ENCODE data around the gene ZKSCAN3.

The ZKSCAN3 gene

DNA sequence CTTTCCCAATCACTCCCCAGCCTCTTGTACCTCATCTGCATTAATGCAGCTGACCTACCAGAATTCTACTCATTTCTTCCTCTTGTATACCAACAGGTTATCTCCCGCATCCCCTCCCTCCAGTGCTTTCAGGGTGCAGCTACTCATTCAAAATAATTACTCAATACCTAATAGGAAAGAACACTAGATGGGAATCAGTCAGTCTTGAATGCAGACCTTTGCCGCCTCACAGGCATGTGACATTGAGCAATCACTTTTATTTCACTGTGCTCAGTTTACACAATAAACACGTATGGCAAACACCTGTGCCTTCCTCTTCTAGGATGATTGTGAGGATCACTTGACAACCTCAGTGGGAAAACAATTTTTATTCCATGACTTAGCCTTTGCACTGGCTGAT is 27.1 kb upstream of the ZKSCAN3 start:
- DNase-seq (ENCODE audit: low read depth), result no peak
- TF ChIP-seq CTCF (IDR thresholded peaks at IDR 0.05; ENCODE audit: control insufficient read depth, insufficient read depth, low read depth, low read length, missing control alignments), result no peak
- H3K4me3 ChIP-seq (ENCODE audit: control insufficient read depth, low read depth, low read length), result no peak overlapping the region

GRCh38 chr6:28323813-28324424 is 25.8 kb upstream of the ZKSCAN3 start:
- TF ChIP-seq CTCF (IDR thresholded peaks at IDR 0.05; ENCODE audit: control insufficient read depth, insufficient read depth, low read depth, low read length, missing control alignments), result no peak
- no peak for DNase-seq (ENCODE audit: low read depth)
- no peak overlapping the region for H3K4me3 ChIP-seq (ENCODE audit: control insufficient read depth, low read depth, low read length)

DNA sequence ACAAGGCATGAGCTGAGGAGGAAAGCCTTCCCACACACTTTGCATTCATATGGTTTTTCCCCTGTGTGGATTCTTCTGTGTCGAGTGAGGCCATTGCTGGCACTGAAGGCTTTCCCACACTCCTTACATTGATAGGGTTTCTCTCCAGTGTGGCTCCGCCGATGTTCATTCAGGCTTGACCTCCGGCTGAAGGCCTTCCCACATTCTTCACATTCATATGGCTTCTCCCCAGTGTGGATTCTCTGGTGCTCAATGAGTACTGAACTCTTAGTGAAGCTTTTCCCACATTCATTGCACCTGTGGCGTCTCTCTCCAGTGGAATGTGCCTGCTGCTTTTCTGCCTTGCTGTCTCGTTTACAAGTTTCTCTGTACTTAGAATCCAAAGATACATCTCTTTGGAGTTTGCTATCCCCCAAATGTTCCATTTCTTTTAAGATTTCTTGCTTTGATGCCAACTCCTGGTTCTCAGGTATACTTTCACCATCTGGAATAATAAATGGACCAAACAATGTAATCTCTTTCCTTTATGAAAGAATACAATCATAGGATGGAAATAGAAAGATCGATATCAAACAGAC is 23.3 kb upstream of the ZKSCAN3 start:
- no peak for DNase-seq (ENCODE audit: low read depth)
- no peak for TF ChIP-seq CTCF (IDR thresholded peaks at IDR 0.05; ENCODE audit: control insufficient read depth, insufficient read depth, low read depth, low read length, missing control alignments)
- no peak overlapping the region for H3K4me3 ChIP-seq (ENCODE audit: control insufficient read depth, low read depth, low read length)

DNA sequence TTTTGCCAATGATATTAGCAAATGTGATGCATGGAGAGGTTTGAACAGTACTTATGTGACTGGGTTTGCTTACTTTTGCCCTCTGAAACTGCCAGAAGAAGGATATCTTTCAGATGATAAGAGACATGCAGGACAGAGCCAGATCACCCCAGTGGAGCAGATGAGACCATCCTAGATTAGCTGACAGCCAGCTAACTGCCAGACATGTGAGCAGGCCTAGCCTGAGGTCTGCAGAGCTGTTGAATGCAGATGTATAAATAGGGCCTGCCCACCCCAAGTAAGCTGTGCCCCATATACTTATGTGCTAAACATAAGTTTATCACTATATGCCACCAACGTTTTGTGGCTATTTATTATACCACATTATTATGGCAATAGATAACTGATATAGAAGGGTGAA is 19.7 kb upstream of the ZKSCAN3 start:
- TF ChIP-seq CTCF (IDR thresholded peaks at IDR 0.05; ENCODE audit: control insufficient read depth, insufficient read depth, low read depth, low read length, missing control alignments), result no peak
- no peak for DNase-seq (ENCODE audit: low read depth)
- no peak overlapping the region for H3K4me3 ChIP-seq (ENCODE audit: control insufficient read depth, low read depth, low read length)

GRCh38 chr6:28333047-28333446 is 16.7 kb upstream of the ZKSCAN3 start:
- no peak overlapping the region for H3K4me3 ChIP-seq (ENCODE audit: control insufficient read depth, low read depth, low read length)
- DNase-seq (ENCODE audit: low read depth), result no peak
- TF ChIP-seq CTCF (IDR thresholded peaks at IDR 0.05; ENCODE audit: control insufficient read depth, insufficient read depth, low read depth, low read length, missing control alignments), result no peak

- no peak overlapping the region for H3K4me3 ChIP-seq (ENCODE audit: control insufficient read depth, low read depth, low read length)
- no peak for TF ChIP-seq CTCF (IDR thresholded peaks at IDR 0.05; ENCODE audit: control insufficient read depth, insufficient read depth, low read depth, low read length, missing control alignments)
- no peak for DNase-seq (ENCODE audit: low read depth)
Observed at GRCh38 chr6:28333599-28334018, 16.1 kb upstream of the ZKSCAN3 start.

Measured in AG09309 (cell line).